ENCODE data around the gene THBS1.

The THBS1 gene

DNA sequence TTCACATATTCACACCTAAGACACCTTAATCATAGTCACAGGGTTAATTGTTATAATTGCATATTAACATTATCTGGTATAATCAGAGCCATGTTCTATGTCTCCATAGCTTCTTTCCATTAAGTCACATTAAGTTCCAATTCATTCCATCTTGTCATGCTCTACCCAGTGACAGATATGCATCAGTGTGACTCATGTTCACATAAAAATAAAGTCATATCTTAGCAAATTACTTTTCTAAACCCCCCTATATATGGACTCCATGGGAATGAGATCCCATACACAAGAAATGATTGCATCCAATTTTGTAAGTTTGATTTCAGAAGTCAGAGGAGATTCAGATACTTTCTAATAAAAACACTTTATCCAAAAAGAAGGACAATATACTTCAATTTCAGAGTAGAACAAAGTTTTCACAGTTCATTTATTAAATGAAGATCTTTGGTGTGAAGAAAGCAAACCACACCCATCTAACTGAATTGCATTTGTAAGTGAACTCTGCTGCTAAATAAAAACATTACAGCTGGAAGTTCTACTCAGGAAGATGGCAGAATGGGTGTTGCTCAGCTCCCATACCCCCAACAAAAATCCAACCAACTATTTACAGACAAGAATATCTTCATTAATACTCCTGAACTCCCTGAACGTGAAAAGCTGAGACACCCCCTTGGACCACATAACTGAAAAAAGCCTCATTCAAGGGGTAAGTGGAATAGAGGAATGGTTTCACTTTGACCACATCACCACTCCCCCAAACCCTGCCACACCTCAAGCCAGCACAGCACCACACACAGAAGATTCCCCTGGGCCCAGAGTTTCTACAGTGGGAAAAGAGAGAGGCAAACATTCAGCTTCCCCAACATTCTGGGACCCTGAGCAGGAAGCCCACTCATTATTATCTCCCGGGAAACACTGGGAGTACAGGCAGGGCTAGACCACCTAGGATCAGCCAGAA, 27.6 kb downstream of the THBS1 start:
- DNase-seq (ENCODE audit: low spot score), result no peak

- DNase-seq (ENCODE audit: low spot score), result no peak
Measured at GRCh38 chr15:39609166-39609916, 28.5 kb downstream of the THBS1 start.

GRCh38 chr15:39610665-39611064, 29.8 kb downstream of the THBS1 start:
- no peak for DNase-seq (ENCODE audit: low spot score)

- no peak for DNase-seq (ENCODE audit: low spot score)
Measured at GRCh38 chr15:39613271-39613670, 32.4 kb downstream of the THBS1 start.

DNA sequence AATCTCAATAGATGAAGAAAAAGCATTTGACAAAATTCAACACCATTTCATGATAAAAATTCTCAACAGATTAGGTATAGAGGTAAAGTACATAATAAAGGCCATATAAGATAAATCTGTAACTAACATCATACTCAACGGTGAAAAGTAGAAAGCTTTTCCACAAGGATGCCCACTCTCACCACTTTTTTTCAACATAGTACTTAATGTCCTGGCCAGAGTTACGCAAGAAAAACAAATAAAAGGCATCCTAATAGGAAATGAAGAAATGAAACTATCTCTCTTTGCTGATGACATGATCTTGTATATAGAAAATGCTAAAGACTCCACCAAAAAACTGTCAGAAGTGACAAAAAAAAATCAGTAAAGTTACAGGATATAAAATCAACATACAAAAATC, 33.0 kb downstream of the THBS1 start:
- DNase-seq (ENCODE audit: low spot score), result no peak

DNA sequence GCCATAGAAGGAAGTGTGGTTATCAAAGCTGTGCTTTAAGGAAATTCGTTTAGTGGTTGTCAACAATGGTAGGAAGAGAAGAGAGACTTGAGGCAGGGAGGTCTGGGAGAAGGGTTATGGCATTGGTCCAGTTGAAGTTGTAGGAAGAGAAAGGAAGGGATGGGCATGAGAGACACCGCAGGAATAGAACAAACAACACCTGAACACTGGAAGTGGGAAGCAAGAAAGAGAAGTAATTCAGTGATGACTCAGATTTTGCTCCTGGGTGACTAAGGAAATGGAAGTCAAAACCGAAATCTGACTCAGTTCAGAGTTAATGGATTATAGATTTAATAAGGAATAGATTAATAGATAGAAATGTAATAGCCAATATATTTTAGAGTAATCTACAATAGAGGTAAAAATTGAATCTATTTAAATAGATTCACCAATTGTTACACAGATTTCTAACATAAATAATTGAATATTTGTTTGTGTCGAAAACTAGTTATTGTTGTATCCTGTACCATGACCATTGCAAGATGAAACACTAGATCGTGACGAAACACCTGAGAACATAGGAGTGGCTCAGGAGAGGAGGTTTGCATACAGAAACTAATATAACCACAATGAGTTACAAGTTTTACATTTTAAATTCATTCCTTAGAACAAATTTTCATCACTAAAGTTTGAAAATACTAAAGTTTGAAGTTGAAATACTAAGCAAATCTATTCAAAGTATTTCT, 36.0 kb downstream of the THBS1 start:
- DNase-seq (ENCODE audit: low spot score), result no peak

DNA sequence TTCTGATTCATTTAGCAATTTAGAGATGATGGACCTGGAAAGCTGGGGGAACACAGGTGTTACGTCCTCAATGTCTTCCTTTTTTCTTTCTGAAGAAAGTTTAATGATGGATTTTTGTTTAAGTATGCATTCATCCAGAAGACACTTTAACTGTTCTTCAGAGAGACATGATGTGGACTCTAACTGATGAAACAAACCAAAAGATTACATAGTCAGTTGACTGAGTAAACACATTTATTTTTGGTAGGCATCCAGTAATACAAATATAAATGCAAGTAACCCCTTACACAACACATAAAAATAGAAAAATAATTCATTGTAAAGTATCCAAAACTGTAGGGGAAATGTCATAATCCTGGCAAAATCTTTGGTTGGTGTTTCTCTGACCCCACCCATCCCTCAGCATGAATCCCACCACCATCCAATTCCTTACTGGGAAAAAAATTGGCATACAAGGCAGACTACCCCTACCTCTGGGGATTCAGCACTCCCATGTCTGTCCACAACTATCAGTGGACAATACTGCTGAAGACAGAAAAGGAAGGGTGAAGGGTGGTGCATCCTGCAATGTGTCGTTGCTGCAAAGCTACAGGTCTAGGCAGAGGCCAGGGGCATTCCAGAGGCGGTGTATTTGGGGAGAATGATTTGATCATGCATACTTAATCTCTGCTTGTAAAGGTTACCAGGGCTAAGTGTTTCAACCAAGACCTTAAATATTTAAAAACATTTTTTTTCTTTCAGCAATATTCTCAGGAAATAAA, 37.4 kb downstream of the THBS1 start:
- no peak for DNase-seq (ENCODE audit: low spot score)

DNA sequence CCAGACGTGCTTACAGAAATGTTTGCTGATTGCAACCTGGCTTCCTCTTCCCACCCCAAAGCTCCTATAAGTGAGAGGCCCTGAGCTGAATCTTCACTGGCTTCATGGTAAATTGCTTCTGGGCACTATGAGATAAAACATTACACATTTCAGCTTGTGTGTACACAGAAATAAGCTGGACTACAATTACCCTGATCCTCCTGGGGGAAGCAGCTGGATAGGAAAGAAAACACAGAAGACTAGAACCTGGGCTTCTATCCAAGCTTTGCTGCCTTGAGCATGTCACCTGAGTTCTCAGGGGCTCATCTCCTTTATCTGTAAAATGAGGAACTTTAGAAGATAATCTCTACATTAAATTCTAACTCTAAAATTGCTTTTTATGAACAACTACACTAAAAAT, 40.3 kb downstream of the THBS1 start:
- no peak for DNase-seq (ENCODE audit: low spot score)

GRCh38 chr15:39621976-39622375, 41.1 kb downstream of the THBS1 start:
- DNase-seq (ENCODE audit: low spot score), result no peak

DNA sequence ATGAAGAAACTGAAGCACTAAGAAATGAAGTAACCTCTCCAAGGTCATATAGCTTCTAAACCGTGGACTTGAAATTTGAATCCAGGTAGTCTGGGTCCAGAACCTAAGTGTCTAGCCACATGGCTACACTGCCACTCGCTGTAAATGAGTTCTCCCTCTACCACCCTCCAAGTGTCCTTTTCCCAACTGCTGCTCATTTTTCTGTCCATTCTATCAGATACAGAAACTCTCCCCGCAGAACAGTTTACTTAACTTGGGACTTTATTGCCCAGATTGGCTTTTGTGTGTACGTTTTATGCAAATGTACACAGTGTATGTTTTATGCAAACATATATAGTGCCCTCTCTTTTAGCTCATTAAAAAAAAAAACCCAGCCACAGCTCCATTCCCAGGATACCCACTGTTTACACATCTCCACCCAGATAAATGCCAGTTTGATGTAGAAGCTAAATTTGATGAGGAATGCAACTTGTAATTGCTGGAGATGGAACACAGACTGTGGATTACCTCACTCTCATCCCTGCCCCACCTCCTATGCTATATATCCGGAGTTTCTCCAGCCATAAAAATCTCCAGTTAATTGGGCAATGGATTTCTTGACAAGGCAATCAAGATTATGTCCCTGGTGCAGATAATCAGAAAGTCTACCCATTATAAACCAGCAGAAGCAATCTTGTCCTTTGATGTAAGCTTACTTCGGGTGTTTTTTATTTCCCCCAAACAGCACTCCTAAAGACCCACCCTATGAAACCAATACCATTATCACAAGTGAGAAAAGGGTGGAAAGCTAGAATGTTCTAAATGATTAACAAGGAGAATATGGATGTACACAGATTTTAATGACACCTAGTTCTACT, 42.0 kb downstream of the THBS1 start:
- DNase-seq (ENCODE audit: low spot score), result no peak

GRCh38 chr15:39623529-39623931, 42.7 kb downstream of the THBS1 start:
- no peak for DNase-seq (ENCODE audit: low spot score)

DNA sequence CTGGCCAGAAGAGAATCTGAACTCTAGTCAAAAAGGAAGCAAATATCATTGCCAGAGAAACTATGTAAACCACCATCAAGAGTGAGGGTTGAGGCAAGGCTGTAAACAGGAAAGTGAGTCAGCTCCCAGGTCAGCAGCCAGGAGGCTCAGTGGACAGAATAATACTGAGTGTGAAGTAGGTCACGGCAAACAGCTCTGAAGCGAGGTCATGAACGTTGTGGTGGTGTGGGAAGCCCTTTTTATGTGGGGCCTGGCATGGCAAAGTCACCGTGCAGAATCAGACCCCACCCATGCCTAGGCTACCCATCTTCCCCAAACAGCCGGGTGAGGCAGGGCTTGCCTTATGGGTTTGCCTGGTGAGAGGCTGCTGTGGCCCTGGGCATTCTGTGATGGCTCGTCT, 43.9 kb downstream of the THBS1 start:
- DNase-seq (ENCODE audit: low spot score), result no peak

DNA sequence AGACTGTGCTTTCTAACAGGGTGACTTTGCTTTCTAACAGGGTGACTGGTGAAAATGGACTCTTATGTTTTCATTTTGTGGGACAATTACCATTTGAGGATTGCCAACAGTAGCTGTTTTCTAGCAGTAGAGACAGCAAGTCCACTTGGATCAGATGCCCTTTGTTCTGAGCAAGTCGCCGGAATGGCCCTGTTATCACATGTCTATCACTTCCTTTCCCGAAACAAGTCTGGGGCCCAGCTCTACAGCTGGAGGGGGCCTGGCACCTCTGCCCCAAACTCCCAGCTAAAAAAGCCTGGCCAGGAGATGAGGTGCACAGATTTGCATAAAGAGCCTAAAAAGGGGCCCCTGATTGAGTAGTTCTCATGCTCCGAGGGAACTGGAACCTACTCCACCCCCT, 44.6 kb downstream of the THBS1 start:
- no peak for DNase-seq (ENCODE audit: low spot score)

- DNase-seq (ENCODE audit: low spot score), result no peak
Measured at GRCh38 chr15:39625856-39626255, 45.0 kb downstream of the THBS1 start.

- DNase-seq (ENCODE audit: low spot score), result no peak
Measured at GRCh38 chr15:39627451-39628143, 46.7 kb downstream of the THBS1 start.

DNA sequence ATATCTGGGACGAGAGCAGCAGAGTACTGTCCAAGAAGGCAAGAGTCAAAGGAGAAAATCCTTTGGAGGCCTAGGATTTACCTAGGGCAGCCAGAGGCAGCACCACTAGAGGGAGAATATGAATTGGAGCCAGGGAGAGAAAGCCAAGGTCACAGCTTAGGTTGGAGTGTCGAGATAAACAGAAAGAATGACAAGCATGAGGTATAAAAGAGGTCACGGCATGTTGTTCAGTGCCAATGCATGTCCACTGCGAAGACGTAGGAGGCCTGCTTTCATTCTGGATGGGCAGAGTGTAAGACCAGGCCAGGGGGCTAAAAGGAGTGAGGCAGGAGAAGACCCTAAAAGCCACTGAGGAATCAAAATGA, 47.2 kb downstream of the THBS1 start:
- DNase-seq (ENCODE audit: low spot score), result no peak

GRCh38 chr15:39628546-39629257, 47.8 kb downstream of the THBS1 start:
- DNase-seq (ENCODE audit: low spot score), result no peak

DNA sequence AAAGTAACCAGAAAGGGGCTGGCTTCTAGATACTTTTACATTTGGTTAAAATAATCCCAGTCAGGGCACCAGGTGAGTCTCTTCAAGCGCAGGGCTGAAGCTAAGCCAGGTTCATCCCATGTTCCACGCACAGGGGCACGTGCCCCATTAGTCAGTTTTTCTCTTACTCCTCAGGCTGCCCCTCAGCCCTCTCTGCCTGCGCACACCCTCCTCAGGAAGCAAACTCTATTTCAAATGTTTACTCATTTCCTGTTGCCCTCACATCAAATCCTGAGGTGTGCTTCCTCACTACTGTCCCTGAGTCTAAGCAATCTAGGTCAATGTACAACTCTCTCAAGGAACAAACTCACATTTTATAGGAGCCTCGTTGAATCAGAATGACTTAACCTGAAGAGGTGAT, 48.5 kb downstream of the THBS1 start:
- no peak for DNase-seq (ENCODE audit: low spot score)

DNA sequence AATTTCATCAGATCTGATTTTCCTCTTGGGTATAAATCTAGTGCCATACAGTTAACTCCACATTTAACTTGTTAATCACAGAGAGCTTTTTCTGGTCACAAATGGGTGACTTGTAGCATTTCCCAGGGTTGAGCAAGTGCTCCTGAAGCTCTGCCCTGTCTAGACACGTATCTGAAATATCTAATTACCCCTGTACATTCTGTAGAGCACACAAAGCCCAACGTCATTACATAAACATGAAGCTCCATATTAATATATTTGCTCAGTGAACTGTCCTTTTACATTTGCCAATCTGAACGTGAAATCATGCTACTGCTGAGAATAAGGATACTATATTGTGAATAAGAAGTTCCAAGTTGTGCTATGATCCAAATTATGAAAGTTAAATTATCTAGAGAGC, 49.0 kb downstream of the THBS1 start:
- no peak for DNase-seq (ENCODE audit: low spot score)

DNA sequence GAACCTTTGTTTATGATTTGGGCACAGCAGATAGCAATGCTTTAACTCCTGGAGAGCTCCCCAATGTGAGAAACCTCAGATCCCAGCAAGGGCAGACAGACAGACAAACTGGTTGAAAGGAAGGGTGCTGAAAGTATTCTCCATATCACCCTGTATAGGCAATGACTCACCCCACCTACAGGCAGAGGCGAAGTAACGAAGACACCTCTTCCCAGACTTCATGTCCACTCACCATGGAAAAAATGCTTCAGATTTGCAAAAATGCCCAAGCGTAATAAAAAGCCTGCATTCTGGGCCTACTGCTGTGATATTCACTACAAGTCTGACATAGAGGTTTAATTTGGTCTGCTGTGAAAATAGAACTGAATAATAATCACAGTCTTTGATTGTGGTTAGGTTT, 50.5 kb downstream of the THBS1 start:
- DNase-seq (ENCODE audit: low spot score), result no peak
